Limb (tissue), 2 donors: ENCODE measurements around the gene AASDHPPT.

Experiments
- DNase-seq, 2 donors: peaks; one replicate each; pipeline ENCODE4 v3.0.0-alpha.2; 2016; ENCODE audit errors: extremely low spot score in 2 of 2

The AASDHPPT gene

GRCh38 chr11:106086135-106086534 lies 8.7 kb downstream of the AASDHPPT start:
- no peak for DNase-seq

GRCh38 chr11:106086850-106087249 lies 9.4 kb downstream of the AASDHPPT start:
- DNase-seq = no peak

- DNase-seq = peak; percentile 66 to 69
Observed at GRCh38 chr11:106087815-106088435, 10.5 kb downstream of the AASDHPPT start.

GRCh38 chr11:106088896-106089295 lies 11.4 kb downstream of the AASDHPPT start:
- DNase-seq = no peak

GRCh38 chr11:106091480-106092123 lies 14.1 kb downstream of the AASDHPPT start:
- DNase-seq = no peak

GRCh38 chr11:106092446-106092845 lies 15.0 kb downstream of the AASDHPPT start:
- DNase-seq = no peak

- no peak for DNase-seq
Observed at GRCh38 chr11:106098893-106099553, 21.6 kb downstream of the AASDHPPT start.

- no peak for DNase-seq
Observed at GRCh38 chr11:106101370-106101769, 23.9 kb downstream of the AASDHPPT start.

GRCh38 chr11:106101819-106102218 lies 24.4 kb downstream of the AASDHPPT start:
- no peak for DNase-seq

GRCh38 chr11:106105986-106106385 lies 28.5 kb downstream of the AASDHPPT start:
- DNase-seq = no peak

GRCh38 chr11:106121570-106122320 lies 44.3 kb downstream of the AASDHPPT start:
- no peak for DNase-seq

GRCh38 chr11:106127604-106128003 lies 50.1 kb downstream of the AASDHPPT start:
- no peak for DNase-seq

GRCh38 chr11:106128740-106129139 lies 51.3 kb downstream of the AASDHPPT start:
- DNase-seq = no peak

- DNase-seq = no peak
Observed at GRCh38 chr11:106131998-106132397, 54.5 kb downstream of the AASDHPPT start.

- no peak for DNase-seq
Observed at GRCh38 chr11:106132582-106133354, 55.3 kb downstream of the AASDHPPT start.

GRCh38 chr11:106133529-106133928 lies 56.1 kb downstream of the AASDHPPT start:
- DNase-seq = no peak

- no peak for DNase-seq
Observed at GRCh38 chr11:106137061-106137460, 59.6 kb downstream of the AASDHPPT start.

GRCh38 chr11:106137758-106138157 lies 60.3 kb downstream of the AASDHPPT start:
- DNase-seq = no peak
